Peyer's patch (tissue), 4 donors: Measurements from ENCODE around the gene ANKRD45.
"Not testable (repeated sequence)": the region's sequence is repeated elsewhere in the genome, so short reads cannot be mapped to it uniquely, and the experiment has no call there.

Experiments used
- CTCF ChIP-seq, 6 experiments: fragments of 450-650 bp in 4 of 6; fragments of 200-600 bp in 2 of 6; sonication (generic) in 1 of 6; IDR thresholded peaks; one replicate each; pipeline ENCODE4 v1.5.1; 2017 to 2019; ENCODE audit warnings: antibody characterized with exemption in 6 of 6, mild to moderate bottlenecking in 3 of 6, moderate library complexity in 1 of 6
- POLR2A ChIP-seq, 2 donors: fragments of 450-650 bp; IDR thresholded peaks; one replicate each; pipeline ENCODE4 v1.5.1; 2017; ENCODE audit warnings: antibody characterized with exemption in 2 of 2, mild to moderate bottlenecking in 2 of 2, moderate library complexity in 2 of 2

- TF ChIP-seq CTCF, POLR2A (IDR thresholded peaks at IDR 0.05): not testable (repeated sequence)
Measured at GRCh38 chr1:173685121-173685520, 15.5 kb upstream of the ANKRD45 start.
